ENCODE measurements around the gene PEMT. TPM values are rescaled to one million over a fixed set of nuclear protein-coding genes. Genes with fewer than 3 reads are reported as not detected.

PEMT gene
- total RNA-seq, 1 experiment from 2014 or later: 27.0 TPM

DNA sequence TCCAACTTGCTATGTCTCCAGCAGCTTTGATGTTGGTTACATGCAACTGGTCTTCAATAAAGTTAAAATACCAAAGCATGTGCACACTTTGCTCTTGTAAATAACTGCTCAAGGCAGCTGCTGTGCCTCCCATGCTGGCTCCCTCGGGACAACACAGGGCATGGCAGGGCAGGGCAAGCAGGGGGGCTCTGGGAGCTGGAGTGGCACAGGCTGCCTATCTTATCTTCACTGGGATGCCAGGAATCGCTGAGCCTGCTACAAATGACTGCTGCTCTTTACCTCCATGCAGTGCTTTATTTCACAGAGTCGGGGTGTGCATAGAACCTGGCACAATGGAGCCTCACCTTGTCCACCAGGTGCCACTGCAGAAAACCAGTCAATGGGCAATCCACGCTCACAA lies 21.8 kb downstream of the PEMT start:
- DNase-seq (ENCODE audit: low read depth, low spot score) (no peak), ATAC-seq (no peak)
- POLR2A ChIA-PET: no interaction called here
- Histone ChIP-seq H3K4me1 (ENCODE audit: control insufficient read depth, insufficient read depth, low read length) (no peaks in the 10 kb centered on the region), H3K27ac (ENCODE audit: low read length) (no peak overlapping the region), H3K4me3 (ENCODE audit: low read depth in 2 of 2, low read length in 2 of 2) (no peak overlapping the region), H3K9me3 (ENCODE audit: control insufficient read depth, insufficient read depth, low read depth, low read length) (no peaks in the 10 kb centered on the region), H3K27me3 (ENCODE audit: control insufficient read depth, insufficient read depth, low read length) (no peaks in the 10 kb centered on the region), H3K36me3 (ENCODE audit: control insufficient read depth, insufficient read depth, low read length) (no peaks in the 10 kb centered on the region)
- intact Hi-C loops (cut with micrococcal nuclease; ENCODE audit: unreplicated experiment) (loop anchor here (5.0 kb wide), 2 partner anchors 72 to 212 kb away; partner anchors contain the start of gene RASD1), in situ Hi-C loops (cut with HindIII; ENCODE audit: low pct_unique_long_range_greater_than_20kb, low sequenced_read_pairs) (no loop called here)
- TF ChIP-seq SIN3A (IDR thresholded peaks at IDR 0.05; ENCODE audit: borderline replicate concordance, insufficient read depth, low read depth, low read length): no peak
- TF ChIP-seq TCF7L2 (IDR thresholded peaks at IDR 0.05; ENCODE audit: low read depth, low read length): no peak
- TF ChIP-seq, protein P1, sequence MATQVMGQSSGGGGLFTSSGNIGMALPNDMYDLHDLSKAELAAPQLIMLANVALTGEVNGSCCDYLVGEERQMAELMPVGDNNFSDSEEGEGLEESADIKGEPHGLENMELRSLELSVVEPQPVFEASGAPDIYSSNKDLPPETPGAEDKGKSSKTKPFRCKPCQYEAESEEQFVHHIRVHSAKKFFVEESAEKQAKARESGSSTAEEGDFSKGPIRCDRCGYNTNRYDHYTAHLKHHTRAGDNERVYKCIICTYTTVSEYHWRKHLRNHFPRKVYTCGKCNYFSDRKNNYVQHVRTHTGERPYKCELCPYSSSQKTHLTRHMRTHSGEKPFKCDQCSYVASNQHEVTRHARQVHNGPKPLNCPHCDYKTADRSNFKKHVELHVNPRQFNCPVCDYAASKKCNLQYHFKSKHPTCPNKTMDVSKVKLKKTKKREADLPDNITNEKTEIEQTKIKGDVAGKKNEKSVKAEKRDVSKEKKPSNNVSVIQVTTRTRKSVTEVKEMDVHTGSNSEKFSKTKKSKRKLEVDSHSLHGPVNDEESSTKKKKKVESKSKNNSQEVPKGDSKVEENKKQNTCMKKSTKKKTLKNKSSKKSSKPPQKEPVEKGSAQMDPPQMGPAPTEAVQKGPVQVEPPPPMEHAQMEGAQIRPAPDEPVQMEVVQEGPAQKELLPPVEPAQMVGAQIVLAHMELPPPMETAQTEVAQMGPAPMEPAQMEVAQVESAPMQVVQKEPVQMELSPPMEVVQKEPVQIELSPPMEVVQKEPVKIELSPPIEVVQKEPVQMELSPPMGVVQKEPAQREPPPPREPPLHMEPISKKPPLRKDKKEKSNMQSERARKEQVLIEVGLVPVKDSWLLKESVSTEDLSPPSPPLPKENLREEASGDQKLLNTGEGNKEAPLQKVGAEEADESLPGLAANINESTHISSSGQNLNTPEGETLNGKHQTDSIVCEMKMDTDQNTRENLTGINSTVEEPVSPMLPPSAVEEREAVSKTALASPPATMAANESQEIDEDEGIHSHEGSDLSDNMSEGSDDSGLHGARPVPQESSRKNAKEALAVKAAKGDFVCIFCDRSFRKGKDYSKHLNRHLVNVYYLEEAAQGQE (IDR thresholded peaks at IDR 0.05; ENCODE audit: insufficient read depth in 1 of 2, low read depth in 2 of 2, low read length in 1 of 2): no peak
- no peak for TF ChIP-seq POLR2AphosphoS5 (IDR thresholded peaks at IDR 0.05; ENCODE audit: low read depth, low read length)
- no TSS peak for BruUV-seq (replicated peaks)
- CTCF ChIA-PET: interaction anchor here (1.4 kb wide), 1 partner anchor 73 kb away, joined by 7 read pairs; the partner anchor contains the start of gene RASD1

DNA sequence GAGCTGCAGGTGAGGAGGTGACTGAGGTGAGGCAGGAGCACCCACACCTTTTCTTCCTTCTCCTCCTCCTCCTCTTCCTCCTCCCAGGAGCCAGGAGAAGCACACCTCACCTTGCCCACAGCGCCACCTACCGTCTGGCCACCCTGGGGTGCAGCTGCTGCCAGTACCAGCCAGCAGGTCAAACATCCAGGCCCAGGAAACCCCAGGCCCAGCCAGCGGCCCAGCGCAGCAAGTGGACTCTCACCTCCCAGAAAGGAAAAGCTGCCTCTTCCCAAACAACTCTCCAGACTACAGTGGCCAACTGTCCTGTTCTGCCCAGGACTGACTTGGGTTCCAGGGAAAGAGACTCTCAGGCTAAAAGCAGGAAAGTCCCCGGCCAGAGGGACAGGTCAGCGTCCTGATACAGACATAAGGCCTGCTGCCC lies 22.7 kb downstream of the PEMT start:
- intact Hi-C loops (cut with micrococcal nuclease; ENCODE audit: unreplicated experiment): loop anchor here (5.0 kb wide), 1 partner anchor 71 kb away; the partner anchor contains the start of gene RASD1

More for the DNA sequence above, 22.7 kb downstream of the PEMT start:
- no TSS peak for BruUV-seq (replicated peaks)
- Histone ChIP-seq H3K4me1 (ENCODE audit: control insufficient read depth, insufficient read depth, low read length) (no peaks in the 10 kb centered on the region), H3K27ac (ENCODE audit: low read length) (no peak overlapping the region), H3K4me3 (ENCODE audit: low read depth in 2 of 2, low read length in 2 of 2) (no peak overlapping the region), H3K27me3 (ENCODE audit: control insufficient read depth, insufficient read depth, low read length) (no peaks in the 10 kb centered on the region), H3K9me3 (ENCODE audit: control insufficient read depth, insufficient read depth, low read depth, low read length) (no peaks in the 10 kb centered on the region), H3K36me3 (ENCODE audit: control insufficient read depth, insufficient read depth, low read length) (no peaks in the 10 kb centered on the region)
- TF ChIP-seq, protein P1 (IDR thresholded peaks at IDR 0.05; ENCODE audit: insufficient read depth in 1 of 2, low read depth in 2 of 2, low read length in 1 of 2): no peak
- no peak for TF ChIP-seq SIN3A (IDR thresholded peaks at IDR 0.05; ENCODE audit: borderline replicate concordance, insufficient read depth, low read depth, low read length)
- no peak for TF ChIP-seq POLR2AphosphoS5 (IDR thresholded peaks at IDR 0.05; ENCODE audit: low read depth, low read length)
- TF ChIP-seq, protein P2, sequence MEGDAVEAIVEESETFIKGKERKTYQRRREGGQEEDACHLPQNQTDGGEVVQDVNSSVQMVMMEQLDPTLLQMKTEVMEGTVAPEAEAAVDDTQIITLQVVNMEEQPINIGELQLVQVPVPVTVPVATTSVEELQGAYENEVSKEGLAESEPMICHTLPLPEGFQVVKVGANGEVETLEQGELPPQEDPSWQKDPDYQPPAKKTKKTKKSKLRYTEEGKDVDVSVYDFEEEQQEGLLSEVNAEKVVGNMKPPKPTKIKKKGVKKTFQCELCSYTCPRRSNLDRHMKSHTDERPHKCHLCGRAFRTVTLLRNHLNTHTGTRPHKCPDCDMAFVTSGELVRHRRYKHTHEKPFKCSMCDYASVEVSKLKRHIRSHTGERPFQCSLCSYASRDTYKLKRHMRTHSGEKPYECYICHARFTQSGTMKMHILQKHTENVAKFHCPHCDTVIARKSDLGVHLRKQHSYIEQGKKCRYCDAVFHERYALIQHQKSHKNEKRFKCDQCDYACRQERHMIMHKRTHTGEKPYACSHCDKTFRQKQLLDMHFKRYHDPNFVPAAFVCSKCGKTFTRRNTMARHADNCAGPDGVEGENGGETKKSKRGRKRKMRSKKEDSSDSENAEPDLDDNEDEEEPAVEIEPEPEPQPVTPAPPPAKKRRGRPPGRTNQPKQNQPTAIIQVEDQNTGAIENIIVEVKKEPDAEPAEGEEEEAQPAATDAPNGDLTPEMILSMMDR (IDR thresholded peaks at IDR 0.05): peak; percentile 90
- TF ChIP-seq TCF7L2 (IDR thresholded peaks at IDR 0.05; ENCODE audit: low read depth, low read length): no peak
- ChIA-PET POLR2A (no interaction called here), CTCF (interaction anchor here (1.4 to 1.7 kb wide), 2 partner anchors 72 kb away, joined by 7 to 12 read pairs; partner anchors contain the start of gene RASD1)
- DNase-seq (ENCODE audit: low read depth, low spot score): no peak
- in situ Hi-C loops (cut with HindIII; ENCODE audit: low pct_unique_long_range_greater_than_20kb, low sequenced_read_pairs): no loop called here
- peak; percentile 70 for ATAC-seq

Data from Panc1 (cell line).